NB4 (cell line): Measurements from ENCODE around the gene ARL8B.

ENCODE experiments used
- CTCF ChIP-seq: IDR thresholded peaks from one replicate; pipeline ENCODE4 v1.5.1; 2012; ENCODE audit warnings: low read depth, low read length
- MAX ChIP-seq: IDR thresholded peaks from 2 replicates; pipeline ENCODE4 v1.6.1; 2011; ENCODE audit warnings: low read depth, low read length
- POLR2A ChIP-seq: IDR thresholded peaks from 2 replicates; pipeline ENCODE4 v1.6.1; 2011; ENCODE audit warnings: mild to moderate bottlenecking; ENCODE audit not compliant: insufficient read length; ENCODE audit errors: extremely low read depth

GRCh38 chr3:5096336-5097008, 25.6 kb upstream of the ARL8B start:
- TF ChIP-seq CTCF: no peak
- no peak for TF ChIP-seq POLR2A
- no peak for TF ChIP-seq MAX
